ENCODE data around the gene CDH9.

The CDH9 gene

GRCh38 chr5:26843677-26844076 lies 194.7 kb downstream of the CDH9 start:
- H3K4me3 ChIP-seq (ENCODE audit: low read depth, low read length) = no peak overlapping the region

- H3K4me3 ChIP-seq (ENCODE audit: low read depth, low read length) = no peak overlapping the region
Observed at GRCh38 chr5:26833596-26833995, 204.8 kb downstream of the CDH9 start.

Measured in iPS-11a (cell line).